GM23338 (cell line): ENCODE results near the gene TMPRSS11D. TPM values are rescaled to one million over a fixed set of nuclear protein-coding genes. Genes with fewer than 3 reads are reported as not detected.
A peak's percentile ranks its signal among the peaks of the same experiment; 100 is the strongest.

ENCODE experiments used
- ATAC-seq: fragments of 200-7000 bp; cut with Tn5 transposase; 3 replicates; pipeline ENCODE4 v1.9.1; 2020
- DNase-seq: peaks from one replicate; pipeline ENCODE4 v3.0.0-alpha.2; 2015; ENCODE audit warnings: low spot score
- H2AFZ ChIP-seq: fragments of 200-600 bp; sonication (generic); 2 replicates; pipeline ENCODE4 v1.8.0; 2016; ENCODE audit warnings: antibody characterized with exemption, mild to moderate bottlenecking, moderate library complexity
- H3F3A ChIP-seq: fragments of 200-600 bp; sonication (generic); replicated peaks from 2 replicates; pipeline ENCODE4 v1.8.0; 2017; ENCODE audit warnings: antibody characterized with exemption, mixed run types, low read depth
- H3K27ac ChIP-seq: fragments of 200-600 bp; sonication (generic); 2 replicates; pipeline ENCODE4 v1.6.1; 2016; ENCODE audit warnings: low read depth
- H3K27me3 ChIP-seq: fragments of 200-600 bp; sonication (generic); 2 replicates; pipeline ENCODE4 v1.8.0; 2016; ENCODE audit warnings: mild to moderate bottlenecking, mixed run types, moderate library complexity; ENCODE audit not compliant: insufficient read depth
- H3K36me3 ChIP-seq: fragments of 200-600 bp; sonication (generic); 2 replicates; pipeline ENCODE4 v1.8.0; 2016; ENCODE audit warnings: mild to moderate bottlenecking; ENCODE audit not compliant: insufficient read depth
- H3K4me1 ChIP-seq: fragments of 200-600 bp; sonication (generic); 2 replicates; pipeline ENCODE4 v1.8.0; 2016; ENCODE audit warnings: mild to moderate bottlenecking, moderate library complexity; ENCODE audit not compliant: insufficient read depth
- H3K4me2 ChIP-seq: fragments of 200-600 bp; sonication (generic); 2 replicates; pipeline ENCODE4 v1.7.1; 2017; ENCODE audit warnings: mixed run types
- H3K4me3 ChIP-seq: fragments of 200-600 bp; sonication (generic); 2 replicates; pipeline ENCODE4 v1.6.1; 2016; ENCODE audit warnings: mixed run types
- H3K79me2 ChIP-seq: fragments of 200-600 bp; sonication (generic); replicated peaks from 2 replicates; pipeline ENCODE4 v1.8.0; 2017; ENCODE audit warnings: mild to moderate bottlenecking; ENCODE audit not compliant: insufficient read depth
- H3K9me2 ChIP-seq: fragments of 200-600 bp; sonication (generic); 2 replicates; pipeline ENCODE4 v1.8.0; 2017; ENCODE audit not compliant: insufficient read depth
- H4K20me1 ChIP-seq: fragments of 200-600 bp; sonication (generic); replicated peaks from 2 replicates; pipeline ENCODE4 v1.8.0; 2017; ENCODE audit warnings: mild to moderate bottlenecking; ENCODE audit not compliant: insufficient read depth
- H3K27ac Mint-ChIP-seq: 2 replicates; pipeline ENCODE4 v1.8.0; 2020; ENCODE audit warnings: inconsistent platforms, mild to moderate bottlenecking, moderate library complexity, mixed read lengths
- H3K27me3 Mint-ChIP-seq: 3 replicates; pipeline ENCODE4 v1.8.0; 2022; ENCODE audit warnings: low read depth, mild to moderate bottlenecking, moderate library complexity, mixed read lengths, inconsistent platforms; ENCODE audit not compliant: insufficient read depth, poor library complexity
- H3K36me3 Mint-ChIP-seq: 3 replicates; pipeline ENCODE4 v1.8.0; 2021; ENCODE audit warnings: low read depth, mild to moderate bottlenecking, inconsistent platforms, moderate library complexity, mixed read lengths
- H3K4me1 Mint-ChIP-seq: 3 replicates; pipeline ENCODE4 v1.8.0; 2020; ENCODE audit warnings: mild to moderate bottlenecking, inconsistent platforms, mixed read lengths
- H3K4me3 Mint-ChIP-seq: 3 replicates; pipeline ENCODE4 v1.8.0; 2021; ENCODE audit warnings: moderate library complexity, mild to moderate bottlenecking, inconsistent platforms, mixed read lengths
- H3K9me3 Mint-ChIP-seq: 3 replicates; pipeline ENCODE4 v1.8.0; 2020; ENCODE audit warnings: moderate library complexity, mild to moderate bottlenecking, inconsistent platforms, mixed read lengths
- CREB1 ChIP-seq: fragments of 250-450 bp; sonication (Bioruptor Pico); IDR thresholded peaks from 2 replicates; pipeline ENCODE4 v1.5.0; 2020; ENCODE audit warnings: low read depth, mild to moderate bottlenecking, moderate library complexity
- CTCF ChIP-seq, 2 experiments: fragments of 200-600 bp in 1 of 2; sonication (generic) in 1 of 2; conservative IDR thresholded peaks; 2 replicates each; pipeline versions ENCODE4 v1.5.1 to v1.6.1; 2016 to 2017; ENCODE audit warnings: antibody characterized with exemption in 2 of 2, low read depth in 2 of 2, mild to moderate bottlenecking in 2 of 2, moderate library complexity in 1 of 2
- ETS1 ChIP-seq: IDR thresholded peaks from 2 replicates; pipeline ENCODE4 v1.6.1; 2016; ENCODE audit warnings: antibody characterized with exemption
- EZH2 ChIP-seq: fragments of 200-600 bp; sonication (generic); IDR thresholded peaks from one replicate; pipeline ENCODE4 v1.8.0; 2017; ENCODE audit warnings: antibody characterized with exemption, mild to moderate bottlenecking, low read depth; ENCODE audit not compliant: unreplicated experiment
- EZH2phosphoT487 ChIP-seq: fragments of 200-600 bp; sonication (generic); IDR thresholded peaks from one replicate; pipeline ENCODE4 v1.8.1; 2018; ENCODE audit warnings: antibody characterized with exemption; ENCODE audit not compliant: unreplicated experiment
- JUNB ChIP-seq: IDR thresholded peaks from one replicate; pipeline ENCODE4 v1.6.1; 2016; ENCODE audit warnings: antibody characterized with exemption; ENCODE audit not compliant: unreplicated experiment
- NANOG ChIP-seq: IDR thresholded peaks from 2 replicates; pipeline ENCODE4 v1.6.1; 2016; ENCODE audit warnings: antibody characterized with exemption, borderline replicate concordance
- POLR2AphosphoS5 ChIP-seq: IDR thresholded peaks from 2 replicates; pipeline ENCODE4 v1.6.1; 2016; ENCODE audit warnings: antibody characterized with exemption, low read depth
- REST ChIP-seq: IDR thresholded peaks from one replicate; pipeline ENCODE4 v1.6.1; 2018; ENCODE audit warnings: antibody characterized with exemption; ENCODE audit not compliant: unreplicated experiment
- STAT1 ChIP-seq: IDR thresholded peaks from one replicate; pipeline ENCODE4 v1.6.1; 2016; ENCODE audit warnings: antibody characterized with exemption; ENCODE audit not compliant: unreplicated experiment
- ZNF114 ChIP-seq: fragments of 250-450 bp; sonication (Bioruptor Pico); IDR thresholded peaks from 2 replicates; pipeline ENCODE4 v1.5.0; 2020; ENCODE audit warnings: mild to moderate bottlenecking, moderate library complexity
- ZNF331 ChIP-seq: fragments of 250-450 bp; sonication (Bioruptor Pico); IDR thresholded peaks from 2 replicates; pipeline ENCODE4 v1.5.0; 2020; ENCODE audit warnings: low read depth, mild to moderate bottlenecking, moderate library complexity
- ZNF462 ChIP-seq: fragments of 250-450 bp; sonication (Bioruptor Pico); IDR thresholded peaks from 2 replicates; pipeline ENCODE4 v1.5.0; 2020; ENCODE audit warnings: mild to moderate bottlenecking, moderate library complexity
- polyA plus RNA-seq: library from polyadenylated mRNA; unstranded; fragments of >200 nt; fragmentation: Nextera tagmentation; extraction: Ambion mirVana; gene quantifications from 2 replicates; pipeline ENCODE4 v1.2.1, GENCODE V29; 2016
- total RNA-seq: library from RNA; depleted of rRNA; stranded (reverse); fragments of >200 nt; shearing (Covaris generic); gene quantifications from 2 replicates; pipeline ENCODE4 v1.2.3, GENCODE V29; 2014

TMPRSS11D gene
- total and polyA plus RNA-seq, 2 experiments from 2014 or later: not detected

- peak; percentile 18 for DNase-seq
- Mint-ChIP-seq H3K4me1 (no peaks in the 10 kb centered on the region; the same call in 2 of the 3 replicates), H3K36me3 (peaks cover 3% of the 10 kb centered on the region; the same call in 2 of the 3 replicates), H3K27ac (no peak overlapping the region), H3K9me3 (peaks cover 5% of the 10 kb centered on the region; the same call in 1 of the 3 replicates), H3K27me3 (peaks cover under 1% of the 10 kb centered on the region), H3K4me3 (no peak overlapping the region)
- Histone ChIP-seq H3K9me2 (no peaks in the 10 kb centered on the region), H3K4me1 (no peaks in the 10 kb centered on the region), H3F3A (no peaks in the 10 kb centered on the region), H3K4me2 (no peak overlapping the region), H3K36me3 (no peaks in the 10 kb centered on the region), H4K20me1 (no peaks in the 10 kb centered on the region), H2AFZ (peak overlapping the region; percentile 76; the same call in 1 of the 2 replicates), H3K4me3 (no peak overlapping the region), H3K27me3 (no peaks in the 10 kb centered on the region), H3K79me2 (no peaks in the 10 kb centered on the region), H3K27ac (no peak overlapping the region)
- TF ChIP-seq ZNF331 (CRISPR knock-in tag) (no peak), ZNF114 (CRISPR knock-in tag) (no peak), JUNB (no peak), CTCF (conservative IDR thresholded peaks at IDR 0.05; ENCODE audit: low read depth in 2 of 2) (no peak), REST (no peak), STAT1 (no peak), NANOG (no peak), POLR2AphosphoS5 (no peak), ZNF462 (CRISPR knock-in tag) (no peak), EZH2phosphoT487 (no peak), ETS1 (no peak), EZH2 (no peak), CREB1 (no peak)
- ATAC-seq: peak; percentile 88
Measured at GRCh38 chr4:67809502-67809901, 74.3 kb downstream of the TMPRSS11D start.
